ENCODE results near the gene C11orf97.

- TF ChIP-seq POLR2AphosphoS5 (IDR thresholded peaks at IDR 0.05): no peak
- TF ChIP-seq CTCF (IDR thresholded peaks at IDR 0.05): peak in 3 of 4 experiments; percentile 22 to 34 (median 23)
- no peak for TF ChIP-seq EP300 (IDR thresholded peaks at IDR 0.05)
- TF ChIP-seq POLR2A (IDR thresholded peaks at IDR 0.05): no peak
These were observed 9.4 kb downstream of the C11orf97 start for GRCh38 chr11:94521684-94522083.

All from gastroesophageal sphincter (tissue), 3 donors.